ENCODE data around the gene HBG2. TPM values are rescaled to one million over a fixed set of nuclear protein-coding genes. Genes with fewer than 3 reads are reported as not detected.

The HBG2 gene
- total RNA-seq, 2 donors from 2014 or later, result not detected

GRCh38 chr11:5224538-5225479 lies 29.8 kb downstream of the HBG2 start:
- intact Hi-C loops (cut with DNase I), result no loop called here
- no peak overlapping the region for H3K27ac ChIP-seq
- H3K4me3 ChIP-seq, result no peak overlapping the region
- no peaks in the 10 kb centered on the region for H3K4me1 ChIP-seq (replicated peaks)
- 69% methylated on average over 6 of the region's 6 CpGs for WGBS
- DNase-seq (ENCODE audit: low spot score), result no peak
- H3K9me3 ChIP-seq, result no peaks in the 10 kb centered on the region
- H3K36me3 ChIP-seq, result no peaks in the 10 kb centered on the region
- TF ChIP-seq POLR2A (IDR thresholded peaks at IDR 0.05) (no peak), CTCF (IDR thresholded peaks at IDR 0.05) (no peak), POLR2AphosphoS5 (IDR thresholded peaks at IDR 0.05) (no peak)
- no peaks in the 10 kb centered on the region for H3K27me3 ChIP-seq (replicated peaks; ENCODE audit: insufficient read depth)

GRCh38 chr11:5223686-5224085 lies 30.9 kb downstream of the HBG2 start:
- TF ChIP-seq POLR2AphosphoS5 (IDR thresholded peaks at IDR 0.05), result no peak
- TF ChIP-seq CTCF (IDR thresholded peaks at IDR 0.05), result no peak
- TF ChIP-seq POLR2A (IDR thresholded peaks at IDR 0.05), result no peak
- WGBS, result 84% methylated on average over 1 of the region's 1 CpG
- intact Hi-C loops (cut with DNase I), result no loop called here

GRCh38 chr11:5223146-5223545 lies 31.4 kb downstream of the HBG2 start:
- Histone ChIP-seq H3K4me3 (no peak overlapping the region), H3K9me3 (no peaks in the 10 kb centered on the region), H3K27ac (no peak overlapping the region), H3K36me3 (no peaks in the 10 kb centered on the region), H3K27me3 (replicated peaks; ENCODE audit: insufficient read depth) (no peaks in the 10 kb centered on the region), H3K4me1 (replicated peaks) (no peaks in the 10 kb centered on the region)
- no peak for DNase-seq (ENCODE audit: low spot score)
- 92% methylated on average over 6 of the region's 6 CpGs for WGBS
- TF ChIP-seq POLR2AphosphoS5 (IDR thresholded peaks at IDR 0.05), result no peak
- no peak for TF ChIP-seq CTCF (IDR thresholded peaks at IDR 0.05)
- TF ChIP-seq POLR2A (IDR thresholded peaks at IDR 0.05), result no peak
- intact Hi-C loops (cut with DNase I), result no loop called here

More at GRCh38 chr11:5223686-5224085, 30.9 kb downstream of the HBG2 start:
- Histone ChIP-seq H3K4me1 (replicated peaks) (no peaks in the 10 kb centered on the region), H3K27me3 (replicated peaks; ENCODE audit: insufficient read depth) (no peaks in the 10 kb centered on the region), H3K36me3 (no peaks in the 10 kb centered on the region), H3K4me3 (no peak overlapping the region), H3K27ac (no peak overlapping the region), H3K9me3 (no peaks in the 10 kb centered on the region)
- DNase-seq (ENCODE audit: low spot score), result no peak

- TF ChIP-seq CTCF (IDR thresholded peaks at IDR 0.05), result no peak
- TF ChIP-seq POLR2AphosphoS5 (IDR thresholded peaks at IDR 0.05), result no peak
- TF ChIP-seq POLR2A (IDR thresholded peaks at IDR 0.05), result no peak
- intact Hi-C loops (cut with DNase I), result no loop called here
- no peaks in the 10 kb centered on the region for H3K4me1 ChIP-seq (replicated peaks)
- 54% methylated on average over 7 of the region's 7 CpGs for WGBS
- no peaks in the 10 kb centered on the region for H3K36me3 ChIP-seq
- no peaks in the 10 kb centered on the region for H3K9me3 ChIP-seq
- no peak overlapping the region for H3K4me3 ChIP-seq
- DNase-seq (ENCODE audit: low spot score), result no peak
- H3K27ac ChIP-seq, result no peak overlapping the region
- no peaks in the 10 kb centered on the region for H3K27me3 ChIP-seq (replicated peaks; ENCODE audit: insufficient read depth)
Observed at GRCh38 chr11:5210376-5210885, 44.1 kb downstream of the HBG2 start.
